Loucy (cell line): ENCODE measurements around the gene WDR7.

Experiments
- H2AFZ ChIP-seq: fragments of 200-600 bp; sonication (generic); 2 replicates; pipeline ENCODE4 v1.6.0; 2016; ENCODE audit warnings: antibody characterized with exemption, mild to moderate bottlenecking, low read length, moderate library complexity
- H3F3A ChIP-seq: fragments of 200-600 bp; 2 replicates; pipeline ENCODE4 v1.6.0; 2016; ENCODE audit warnings: antibody characterized with exemption, low read depth, mild to moderate bottlenecking
- H3K27me3 ChIP-seq: fragments of 200-600 bp; sonication (generic); 2 replicates; pipeline ENCODE4 v1.6.1; 2014; ENCODE audit warnings: low read length, mild to moderate bottlenecking; ENCODE audit not compliant: insufficient read depth, poor library complexity, severe bottlenecking
- H3K36me3 ChIP-seq: fragments of 200-600 bp; sonication (generic); 2 replicates; pipeline ENCODE4 v1.6.1; 2016; ENCODE audit warnings: low read length; ENCODE audit not compliant: insufficient read depth
- H3K4me1 ChIP-seq: fragments of 200-600 bp; sonication (generic); 2 replicates; pipeline ENCODE4 v1.5.1; 2014; ENCODE audit warnings: low read length, mild to moderate bottlenecking; ENCODE audit not compliant: insufficient read depth, poor library complexity, severe bottlenecking
- H3K4me2 ChIP-seq: fragments of 200-600 bp; sonication (generic); 2 replicates; pipeline ENCODE4 v1.6.0; 2014; ENCODE audit warnings: antibody characterized with exemption, low read length, low read depth, mild to moderate bottlenecking; ENCODE audit not compliant: poor library complexity, severe bottlenecking
- H3K4me3 ChIP-seq: fragments of 200-600 bp; sonication (generic); 2 replicates; pipeline ENCODE4 v1.5.1; 2014; ENCODE audit warnings: low read length, mild to moderate bottlenecking, mixed read lengths; ENCODE audit not compliant: poor library complexity, severe bottlenecking
- H3K79me2 ChIP-seq: fragments of 200-600 bp; sonication (generic); 2 replicates; pipeline ENCODE4 v1.6.1; 2014; ENCODE audit warnings: low read length; ENCODE audit not compliant: insufficient read depth
- H3K9ac ChIP-seq: fragments of 200-600 bp; sonication (generic); 2 replicates; pipeline ENCODE4 v1.6.0; 2014; ENCODE audit warnings: mild to moderate bottlenecking, low read depth, low read length, moderate library complexity; ENCODE audit not compliant: poor library complexity, severe bottlenecking
- H3K9me2 ChIP-seq: fragments of 200-600 bp; sonication (generic); replicated peaks from 2 replicates; pipeline ENCODE4 v1.6.1; 2016; ENCODE audit warnings: low read depth, low read length, mixed read lengths
- H3K9me3 ChIP-seq: fragments of 200-600 bp; sonication (generic); 2 replicates; pipeline ENCODE4 v1.6.1; 2014; ENCODE audit warnings: mild to moderate bottlenecking, antibody characterized with exemption, low read length, low read depth; ENCODE audit not compliant: insufficient read depth
- H4K20me1 ChIP-seq: fragments of 200-600 bp; sonication (generic); 2 replicates; pipeline ENCODE4 v1.6.0; 2014; ENCODE audit warnings: antibody characterized with exemption, low read length, mild to moderate bottlenecking; ENCODE audit not compliant: insufficient read depth, poor library complexity, severe bottlenecking
- EZH2phosphoT487 ChIP-seq: fragments of 200-600 bp; IDR thresholded peaks from 2 replicates; pipeline ENCODE4 v1.6.1; 2018; ENCODE audit warnings: antibody characterized with exemption, mild to moderate bottlenecking, moderate library complexity, borderline replicate concordance
- TF ChIP-seq, protein P1 (sequence below): fragments of 200-600 bp; sonication (generic); conservative IDR thresholded peaks from 2 replicates; pipeline ENCODE4 v1.5.1; 2014; ENCODE audit warnings: mild to moderate bottlenecking, antibody characterized with exemption, low read length

The WDR7 gene

DNA sequence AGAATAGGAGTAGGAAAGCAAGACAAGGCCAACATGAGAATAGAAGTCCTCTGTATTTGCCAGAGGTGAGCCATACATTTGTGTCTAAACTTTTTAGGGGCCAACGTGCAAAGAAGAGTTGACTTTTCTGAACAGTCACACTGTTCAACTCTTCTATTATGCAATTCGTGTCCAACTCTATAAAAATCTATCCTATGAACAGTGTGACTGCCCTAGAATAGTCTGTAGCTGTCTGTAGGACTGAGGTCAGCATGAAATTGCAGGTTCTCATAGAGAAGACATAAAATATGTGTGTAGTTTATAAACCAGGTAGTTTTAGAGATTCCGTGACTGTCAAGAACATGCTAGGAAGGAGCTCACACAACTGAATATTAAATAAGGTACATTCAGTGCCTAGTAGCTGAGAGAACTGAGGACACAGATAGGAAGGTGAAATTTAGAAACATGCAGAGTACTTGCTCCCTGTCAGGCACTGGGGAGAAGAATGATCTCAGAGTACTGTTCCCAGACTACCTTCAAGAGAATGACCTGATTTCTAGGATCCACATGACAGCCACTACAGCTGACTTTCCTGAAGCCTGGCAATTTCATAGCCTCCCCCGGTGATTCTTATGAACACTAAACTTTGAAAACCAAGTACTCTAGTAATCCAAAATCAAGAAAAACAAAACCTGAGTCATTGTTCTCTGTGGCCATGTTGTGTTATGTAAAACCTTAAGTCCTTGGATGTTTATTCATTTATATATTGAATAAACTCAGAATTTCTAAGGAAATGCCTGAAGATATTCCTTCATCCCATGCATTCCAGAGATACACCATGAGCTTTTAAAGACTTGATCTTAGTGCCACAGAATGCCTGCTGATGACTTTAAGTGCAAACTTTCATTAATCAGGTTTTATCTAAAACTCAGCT is 294.3 kb downstream of the WDR7 start:
- H2AFZ ChIP-seq = no peak overlapping the region
- H3K4me2 ChIP-seq = no peak overlapping the region
- H3K36me3 ChIP-seq = no peaks in the 10 kb centered on the region
- H4K20me1 ChIP-seq = no peaks in the 10 kb centered on the region
- H3K79me2 ChIP-seq = no peaks in the 10 kb centered on the region
- TF ChIP-seq, protein P1, sequence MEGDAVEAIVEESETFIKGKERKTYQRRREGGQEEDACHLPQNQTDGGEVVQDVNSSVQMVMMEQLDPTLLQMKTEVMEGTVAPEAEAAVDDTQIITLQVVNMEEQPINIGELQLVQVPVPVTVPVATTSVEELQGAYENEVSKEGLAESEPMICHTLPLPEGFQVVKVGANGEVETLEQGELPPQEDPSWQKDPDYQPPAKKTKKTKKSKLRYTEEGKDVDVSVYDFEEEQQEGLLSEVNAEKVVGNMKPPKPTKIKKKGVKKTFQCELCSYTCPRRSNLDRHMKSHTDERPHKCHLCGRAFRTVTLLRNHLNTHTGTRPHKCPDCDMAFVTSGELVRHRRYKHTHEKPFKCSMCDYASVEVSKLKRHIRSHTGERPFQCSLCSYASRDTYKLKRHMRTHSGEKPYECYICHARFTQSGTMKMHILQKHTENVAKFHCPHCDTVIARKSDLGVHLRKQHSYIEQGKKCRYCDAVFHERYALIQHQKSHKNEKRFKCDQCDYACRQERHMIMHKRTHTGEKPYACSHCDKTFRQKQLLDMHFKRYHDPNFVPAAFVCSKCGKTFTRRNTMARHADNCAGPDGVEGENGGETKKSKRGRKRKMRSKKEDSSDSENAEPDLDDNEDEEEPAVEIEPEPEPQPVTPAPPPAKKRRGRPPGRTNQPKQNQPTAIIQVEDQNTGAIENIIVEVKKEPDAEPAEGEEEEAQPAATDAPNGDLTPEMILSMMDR = no peak
- TF ChIP-seq EZH2phosphoT487 = no peak
- no peaks in the 10 kb centered on the region for H3F3A ChIP-seq
- H3K27me3 ChIP-seq = no peaks in the 10 kb centered on the region
- H3K9me2 ChIP-seq = no peaks in the 10 kb centered on the region
- H3K9me3 ChIP-seq = no peaks in the 10 kb centered on the region
- no peak overlapping the region for H3K9ac ChIP-seq
- H3K4me3 ChIP-seq = no peak overlapping the region
- H3K4me1 ChIP-seq = no peaks in the 10 kb centered on the region

DNA sequence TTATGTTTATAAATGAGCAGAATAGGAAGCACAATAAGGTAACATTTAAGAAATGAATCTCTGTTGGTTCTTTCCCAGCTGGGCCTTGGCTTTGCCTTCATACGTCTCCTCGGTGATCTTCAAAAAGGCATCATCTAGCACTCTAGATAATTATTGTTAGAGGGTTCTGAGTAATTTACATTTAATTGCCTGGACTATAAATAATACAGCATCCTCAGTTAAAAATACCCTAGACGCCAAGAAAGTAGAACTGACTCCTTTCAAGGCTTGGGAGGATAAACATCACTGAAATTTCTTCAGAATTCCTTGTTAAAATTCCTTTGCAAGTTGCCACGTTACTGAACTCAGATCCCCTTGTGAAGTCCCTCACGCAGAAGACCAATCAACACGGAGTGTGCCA is 296.1 kb downstream of the WDR7 start:
- Histone ChIP-seq H3K9ac (no peak overlapping the region), H3K36me3 (no peaks in the 10 kb centered on the region), H3K79me2 (no peaks in the 10 kb centered on the region), H2AFZ (no peak overlapping the region), H3K4me1 (no peaks in the 10 kb centered on the region), H3K4me2 (no peak overlapping the region), H3K9me2 (no peaks in the 10 kb centered on the region), H3K4me3 (no peak overlapping the region), H4K20me1 (no peaks in the 10 kb centered on the region), H3K9me3 (no peaks in the 10 kb centered on the region), H3F3A (no peaks in the 10 kb centered on the region), H3K27me3 (no peaks in the 10 kb centered on the region)
- no peak for TF ChIP-seq EZH2phosphoT487
- TF ChIP-seq, protein P1 = no peak

DNA sequence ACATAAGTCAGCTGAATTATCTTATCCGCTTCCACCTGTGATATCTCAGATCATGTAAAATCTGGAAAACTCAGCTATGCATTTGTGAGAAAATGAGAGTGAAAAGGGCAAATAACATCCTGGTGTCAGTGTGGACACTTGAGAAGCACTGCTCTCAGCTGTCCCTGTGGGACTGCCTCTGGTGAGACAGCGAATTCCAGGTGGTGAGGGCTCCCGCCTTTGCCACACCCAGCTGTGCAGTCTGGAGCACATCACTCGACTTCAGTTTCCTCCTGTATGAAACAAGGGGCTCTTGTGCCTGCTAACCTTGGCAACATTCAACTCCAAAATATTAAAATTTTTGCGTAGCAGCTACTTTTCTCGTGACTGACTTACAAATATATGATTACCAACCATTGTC is 300.9 kb downstream of the WDR7 start:
- no peaks in the 10 kb centered on the region for H4K20me1 ChIP-seq
- H3F3A ChIP-seq = no peaks in the 10 kb centered on the region
- H3K4me1 ChIP-seq = no peaks in the 10 kb centered on the region
- no peak overlapping the region for H3K4me2 ChIP-seq
- no peak overlapping the region for H3K9ac ChIP-seq
- H3K79me2 ChIP-seq = no peaks in the 10 kb centered on the region
- H3K9me2 ChIP-seq = no peaks in the 10 kb centered on the region
- H3K27me3 ChIP-seq = no peaks in the 10 kb centered on the region
- TF ChIP-seq, protein P1 = no peak
- TF ChIP-seq EZH2phosphoT487 = no peak
- no peaks in the 10 kb centered on the region for H3K9me3 ChIP-seq
- no peak overlapping the region for H3K4me3 ChIP-seq
- H2AFZ ChIP-seq = no peak overlapping the region
- H3K36me3 ChIP-seq = no peaks in the 10 kb centered on the region
